ENCODE results near the gene RHD.
"Not testable (repeated sequence)": the region's sequence is repeated elsewhere in the genome, so short reads cannot be mapped to it uniquely, and the experiment has no call there.

RHD gene

DNA sequence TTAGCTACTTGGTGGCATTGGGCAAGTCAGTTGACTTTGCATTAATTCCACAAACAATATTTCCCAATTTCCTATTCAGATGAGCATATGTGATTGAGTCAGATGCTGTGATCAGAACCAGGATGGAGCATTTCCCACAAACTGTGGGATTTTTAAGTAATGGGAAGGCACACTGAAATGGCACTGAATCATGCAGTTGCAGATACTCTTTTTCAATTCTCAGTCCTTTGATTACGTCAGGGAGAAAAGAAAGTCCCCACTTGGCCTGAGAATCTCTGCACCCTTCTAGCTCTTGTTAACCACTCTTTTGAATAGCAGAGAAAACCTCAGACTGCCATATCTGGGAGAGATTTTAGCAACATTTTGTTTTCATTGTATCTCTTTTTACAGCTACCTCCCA, 36.8 kb downstream of the RHD start:
- DNase-seq, result not testable (repeated sequence)

DNA sequence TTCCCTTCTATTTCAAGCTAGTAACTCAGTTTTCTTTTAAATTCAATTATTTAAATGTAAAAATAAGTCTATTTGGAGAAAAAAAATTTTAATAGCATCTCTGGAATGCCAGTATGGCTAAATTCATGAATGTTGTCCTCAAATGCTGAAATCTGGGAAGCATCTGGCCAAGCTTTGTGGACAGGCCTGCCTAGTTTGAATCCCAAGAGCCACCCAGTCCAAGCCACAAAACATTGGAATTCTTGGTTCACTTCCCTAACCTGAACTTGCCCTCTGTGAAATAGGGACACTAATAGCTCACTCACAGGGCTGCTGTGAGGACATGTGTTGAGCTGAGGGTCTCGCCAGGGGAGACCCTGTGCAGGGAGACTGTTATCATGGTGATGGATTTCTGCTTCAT, 37.2 kb downstream of the RHD start:
- DNase-seq, result not testable (repeated sequence)

DNA sequence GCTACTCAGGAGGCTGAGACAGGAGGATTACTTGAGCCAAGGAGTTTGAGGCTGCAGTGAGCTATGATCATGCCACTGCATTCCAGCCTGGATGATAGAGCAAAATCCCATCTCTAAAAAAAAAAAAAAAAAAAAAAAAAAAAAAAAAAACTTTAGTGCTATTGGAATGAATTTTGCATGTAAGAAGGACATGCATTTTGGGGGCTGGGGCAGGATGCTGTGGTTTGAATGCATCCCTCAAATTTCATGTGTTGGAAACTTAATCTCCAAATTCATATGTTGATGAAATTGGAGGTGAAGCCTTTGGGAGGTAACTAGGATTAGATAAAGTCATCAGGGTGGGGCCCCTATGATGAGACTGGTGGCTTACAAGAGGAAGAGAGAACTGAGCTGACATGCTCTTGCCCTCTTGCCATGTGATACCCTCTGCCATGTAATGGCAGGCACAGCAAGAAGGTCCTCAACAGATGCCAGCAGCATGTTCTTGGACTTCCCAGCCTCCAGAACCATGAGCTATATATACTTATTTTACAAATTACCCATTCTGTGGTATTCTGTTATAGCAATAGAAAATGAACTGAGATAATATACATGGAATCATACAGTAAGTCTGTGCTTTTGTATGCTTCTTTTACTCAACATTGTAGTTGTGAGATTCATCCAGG, 40.6 kb downstream of the RHD start:
- not testable (repeated sequence) for DNase-seq

DNA sequence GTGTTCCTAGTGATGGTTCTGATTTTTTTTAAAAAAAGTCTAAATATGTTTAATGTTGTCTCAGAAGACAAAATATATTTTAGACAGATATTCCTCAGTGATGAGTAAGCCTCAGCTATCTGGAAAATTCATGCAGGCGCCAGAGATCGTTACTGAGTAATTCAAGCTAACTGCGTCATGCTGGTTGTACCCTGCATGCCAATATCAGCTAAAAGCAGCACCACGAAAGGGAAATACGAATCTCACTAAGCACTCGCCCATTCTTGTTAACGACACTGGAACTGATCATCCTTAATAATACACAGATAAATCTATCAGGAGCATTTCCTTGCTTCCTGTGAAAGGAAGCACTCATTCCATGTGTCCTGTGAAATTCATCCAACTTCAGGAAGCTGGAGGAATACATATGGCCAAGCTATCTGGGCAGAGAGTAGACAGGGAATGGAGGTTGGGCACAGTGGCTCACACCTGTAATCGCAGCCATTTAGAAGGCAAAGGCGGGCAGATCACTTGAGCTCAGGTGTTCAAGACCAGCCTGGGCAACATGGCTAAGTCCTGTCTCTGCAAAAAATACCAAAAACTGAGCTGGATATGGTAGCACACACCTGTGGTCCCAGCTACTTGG, 48.1 kb downstream of the RHD start:
- DNase-seq, result not testable (repeated sequence)

DNA sequence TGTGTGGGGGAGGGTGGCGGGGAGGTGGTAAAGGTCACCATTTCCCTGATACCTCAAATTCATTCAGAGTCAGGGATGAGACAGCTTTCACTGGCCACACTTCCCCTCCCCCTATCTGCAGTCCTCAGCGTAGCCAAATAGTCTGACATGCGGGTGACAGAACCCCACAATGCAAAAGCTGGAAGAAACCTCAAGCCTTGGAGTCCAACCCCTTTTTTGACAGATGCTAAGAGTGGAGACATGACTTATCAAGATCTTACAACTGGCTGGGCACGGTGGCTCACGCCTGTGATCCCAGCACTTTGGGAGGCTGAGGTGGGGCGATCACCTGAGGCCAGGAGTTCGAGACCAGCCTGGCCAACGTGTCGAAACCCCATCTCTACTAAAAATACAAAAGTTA, 49.8 kb downstream of the RHD start:
- not testable (repeated sequence) for DNase-seq

DNA sequence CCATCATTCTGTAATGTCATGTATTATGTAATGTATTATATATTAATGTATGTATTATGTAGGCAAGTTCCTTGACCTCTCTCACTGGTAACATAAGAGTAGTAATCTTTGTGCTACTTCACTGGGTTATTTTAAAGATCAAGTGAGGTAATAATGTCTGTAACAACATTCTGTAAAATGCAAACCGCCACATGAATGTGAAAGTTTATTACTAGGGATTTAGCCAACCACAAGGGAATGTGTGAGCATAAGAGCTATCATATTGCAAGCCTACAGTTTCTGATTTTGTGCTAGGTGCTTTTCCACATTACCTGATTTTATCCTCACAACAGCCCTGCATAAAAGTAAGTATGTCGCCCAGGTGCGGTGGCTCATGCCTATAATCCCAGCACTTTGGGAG, 52.1 kb downstream of the RHD start:
- not testable (repeated sequence) for DNase-seq

DNA sequence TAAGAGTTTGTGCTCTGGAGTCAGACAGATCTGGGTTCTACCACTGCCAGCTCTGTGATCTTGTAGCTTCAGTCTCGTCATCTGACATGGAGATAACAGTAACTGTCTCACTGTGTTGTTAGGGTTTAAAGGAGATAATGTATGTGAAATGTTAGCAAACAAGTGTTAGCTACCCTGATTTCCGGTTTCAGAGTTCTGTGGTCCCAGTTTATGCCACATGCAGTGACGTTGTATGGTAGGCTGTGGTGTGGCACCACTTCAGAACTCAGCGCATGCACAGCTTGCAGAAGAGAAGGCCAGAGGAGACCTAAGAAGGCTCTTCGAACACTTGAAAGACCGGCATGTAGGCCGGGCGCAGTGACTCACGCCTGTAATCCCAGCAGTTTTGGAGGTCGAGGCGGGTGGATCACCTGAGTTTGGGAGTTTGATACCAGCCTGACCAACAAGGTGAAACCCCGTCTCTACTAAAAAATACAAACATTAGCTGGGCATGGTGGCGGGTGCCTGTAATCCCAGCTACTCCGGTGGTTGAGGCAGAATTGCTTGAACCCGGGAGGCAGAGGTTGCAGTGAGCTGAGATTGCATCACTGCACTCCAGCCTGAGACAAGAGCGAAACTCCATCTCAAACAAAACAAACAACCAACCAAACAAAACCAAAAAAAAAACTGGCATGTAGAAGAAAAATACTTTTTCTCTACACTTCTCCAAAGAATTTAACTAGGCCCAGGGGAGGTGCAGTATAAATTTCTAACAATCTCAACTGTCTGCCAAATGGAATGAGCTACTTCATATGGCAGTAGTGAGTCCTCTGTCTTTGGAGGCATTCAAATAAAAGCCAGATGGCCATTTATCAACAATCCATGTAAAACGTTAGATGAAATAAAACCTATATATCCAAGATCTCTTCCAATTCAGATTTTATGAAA, 55.8 kb downstream of the RHD start:
- DNase-seq, result not testable (repeated sequence)

DNA sequence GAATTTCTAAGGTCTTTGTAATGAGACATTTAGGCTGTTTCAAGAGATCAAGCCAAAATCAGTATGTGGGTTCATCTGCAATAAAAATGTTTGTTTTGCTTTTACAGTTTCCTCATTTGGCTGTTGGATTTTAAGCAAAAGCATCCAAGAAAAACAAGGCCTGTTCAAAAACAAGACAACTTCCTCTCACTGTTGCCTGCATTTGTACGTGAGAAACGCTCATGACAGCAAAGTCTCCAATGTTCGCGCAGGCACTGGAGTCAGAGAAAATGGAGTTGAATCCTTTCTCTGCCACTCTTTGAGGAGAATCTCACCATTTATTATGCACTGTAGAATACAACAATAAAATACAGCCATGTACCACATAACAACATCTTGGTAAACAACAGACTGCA, 56.5 kb downstream of the RHD start:
- DNase-seq, result not testable (repeated sequence)

DNA sequence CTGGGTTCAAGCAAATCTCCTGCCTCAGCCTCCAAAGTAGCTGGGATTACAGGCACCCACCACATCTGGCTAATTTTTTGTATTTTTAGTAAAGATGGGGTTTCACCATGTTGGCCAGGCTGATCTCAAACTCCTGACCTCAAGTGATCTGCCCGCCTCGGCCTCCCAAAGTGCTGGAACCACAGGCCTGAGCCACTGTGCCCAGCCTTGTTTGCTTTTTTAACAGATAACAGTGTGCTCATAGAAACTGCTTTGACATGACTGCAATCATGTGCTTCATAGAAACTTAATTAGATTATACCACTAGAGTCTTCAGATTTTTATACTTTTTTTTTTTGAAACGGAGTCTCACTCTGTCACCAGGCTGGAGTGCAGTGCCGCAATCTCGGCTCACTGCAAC, 57.0 kb downstream of the RHD start:
- not testable (repeated sequence) for DNase-seq

DNA sequence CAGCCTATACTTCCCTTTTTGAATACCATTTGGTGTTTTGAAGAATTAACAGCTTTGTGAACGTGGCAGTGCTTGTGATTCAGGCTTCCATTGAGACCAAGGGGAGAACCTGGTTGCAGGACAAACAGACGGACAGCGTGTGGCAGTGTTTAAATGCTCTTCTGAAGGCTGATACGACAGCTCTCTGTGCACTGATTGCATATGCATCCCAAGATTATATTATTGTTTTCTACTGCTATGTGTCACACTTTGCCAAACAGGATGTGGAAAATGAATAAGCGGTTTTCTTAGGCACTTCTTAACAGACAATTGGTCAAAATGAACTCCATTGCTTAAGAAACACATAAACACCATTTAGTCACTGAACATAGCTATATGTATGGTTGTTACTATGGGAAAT, 57.6 kb downstream of the RHD start:
- DNase-seq, result peak; percentile 13

DNA sequence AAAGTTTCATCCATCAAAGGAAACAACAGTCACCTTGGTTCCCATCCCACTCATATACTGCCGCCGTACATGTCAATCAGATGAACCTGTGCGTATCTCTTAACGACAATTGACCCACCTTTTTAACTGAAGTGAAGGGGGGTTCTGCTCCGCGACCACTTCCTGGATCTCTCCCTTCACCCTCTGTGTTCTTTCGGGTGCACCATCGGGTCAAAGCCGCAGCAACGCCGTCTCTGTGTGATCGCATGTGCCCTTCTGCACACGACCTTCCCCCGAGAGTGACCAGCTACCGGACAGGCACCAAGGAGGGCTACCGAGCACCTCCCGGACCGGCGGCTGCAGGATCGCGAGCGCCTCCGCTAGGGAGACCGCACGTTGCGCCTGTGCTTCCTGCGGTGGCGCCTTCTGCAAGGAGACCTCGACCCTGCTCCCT, 64.6 kb downstream of the RHD start:
- DNase-seq, result not testable (repeated sequence)

DNA sequence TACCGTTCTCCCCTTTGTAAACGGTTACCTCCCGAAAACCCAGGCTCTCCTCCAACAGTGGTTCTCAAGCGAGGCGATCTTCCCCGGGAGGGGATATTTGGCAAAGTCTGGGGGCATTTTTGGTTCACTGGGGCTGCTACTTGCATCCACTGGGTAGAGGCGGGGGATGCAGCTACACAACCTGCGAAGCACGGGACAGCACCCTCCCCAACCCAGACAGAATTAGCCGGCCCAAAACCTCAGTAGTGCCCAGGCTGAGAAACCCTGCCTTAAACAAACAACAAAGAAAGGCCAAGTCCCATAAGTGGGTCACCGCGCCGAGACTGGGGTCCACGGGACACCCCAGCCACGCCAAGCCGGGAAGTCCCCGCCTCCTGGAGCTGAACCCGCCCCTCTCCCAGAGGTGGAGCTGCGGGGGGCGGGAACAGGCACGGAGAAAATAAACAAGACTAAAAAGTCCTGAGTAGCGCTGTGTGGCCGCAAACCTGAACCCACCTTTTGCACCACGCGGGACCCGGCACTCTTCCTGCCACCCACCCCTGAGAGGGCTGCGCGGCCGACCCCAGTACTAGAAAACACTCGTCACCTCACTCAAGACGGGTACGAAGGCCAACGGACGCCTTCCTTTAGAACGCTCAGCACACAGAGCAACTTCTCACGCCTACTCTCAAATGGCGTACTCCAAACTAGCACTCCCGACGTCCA, 65.3 kb downstream of the RHD start:
- not testable (repeated sequence) for DNase-seq

DNA sequence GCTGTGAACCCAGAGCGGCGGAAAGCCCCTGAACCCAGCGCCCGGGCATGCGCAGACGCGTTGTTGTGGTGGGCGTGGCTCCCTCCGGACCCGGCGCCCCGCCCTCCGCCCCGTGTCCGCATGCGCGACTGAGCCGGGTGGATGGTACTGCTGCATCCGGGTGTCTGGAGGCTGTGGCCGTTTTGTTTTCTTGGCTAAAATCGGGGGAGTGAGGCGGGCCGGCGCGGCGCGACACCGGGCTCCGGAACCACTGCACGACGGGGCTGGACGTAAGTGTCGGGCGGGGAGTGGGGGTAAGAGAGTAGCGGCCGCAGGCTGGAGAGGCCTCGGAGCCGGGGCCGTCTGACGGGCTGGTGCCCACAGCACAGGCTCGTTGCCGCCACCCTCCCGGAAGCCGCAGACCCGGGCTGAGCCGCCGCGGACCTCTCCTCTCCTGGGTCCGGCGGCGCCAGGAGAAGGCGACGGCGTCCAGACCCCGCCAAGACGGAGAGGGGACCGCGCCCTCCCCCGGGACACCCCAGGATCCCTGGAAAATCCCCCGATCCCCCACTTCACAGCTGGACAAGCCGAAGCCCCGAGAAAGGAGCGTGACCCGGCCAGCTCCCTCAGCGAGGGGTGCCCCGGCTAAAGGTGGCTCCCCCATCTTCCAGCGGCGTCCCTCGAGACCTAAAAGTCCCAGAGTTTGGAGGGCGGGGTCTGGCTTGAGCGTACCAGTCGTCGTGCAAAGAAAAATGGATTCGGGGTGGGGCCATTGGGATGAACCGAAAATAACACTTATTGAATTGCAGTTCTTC, 66.1 kb downstream of the RHD start, which contains the start of gene TMEM50A:
TMEM50A (plus strand) TSS at position 147 of the 794 bp plus-strand sequence. CDS start 2,153 bp downstream, outside the sequence.
- peak; percentile 89 for DNase-seq

DNA sequence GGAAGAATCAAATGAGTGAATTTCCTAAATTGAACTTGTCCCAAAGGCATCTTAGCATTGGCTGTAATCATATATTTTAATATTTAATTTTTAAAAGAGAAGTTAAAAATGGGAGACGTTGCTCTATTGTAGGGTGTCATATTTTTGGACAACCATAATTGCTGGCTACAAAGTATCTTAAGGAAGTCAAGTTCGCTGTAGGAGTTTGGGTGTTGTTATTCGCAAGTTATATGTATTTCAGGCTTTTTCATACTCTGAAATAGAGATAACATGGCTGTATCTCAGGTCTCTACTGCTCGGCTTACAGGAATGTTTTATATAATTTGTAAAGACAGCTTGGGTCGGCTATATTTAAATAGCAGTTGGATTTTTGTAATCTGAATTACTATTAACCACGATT, 66.7 kb downstream of the RHD start:
- no peak for DNase-seq

DNA sequence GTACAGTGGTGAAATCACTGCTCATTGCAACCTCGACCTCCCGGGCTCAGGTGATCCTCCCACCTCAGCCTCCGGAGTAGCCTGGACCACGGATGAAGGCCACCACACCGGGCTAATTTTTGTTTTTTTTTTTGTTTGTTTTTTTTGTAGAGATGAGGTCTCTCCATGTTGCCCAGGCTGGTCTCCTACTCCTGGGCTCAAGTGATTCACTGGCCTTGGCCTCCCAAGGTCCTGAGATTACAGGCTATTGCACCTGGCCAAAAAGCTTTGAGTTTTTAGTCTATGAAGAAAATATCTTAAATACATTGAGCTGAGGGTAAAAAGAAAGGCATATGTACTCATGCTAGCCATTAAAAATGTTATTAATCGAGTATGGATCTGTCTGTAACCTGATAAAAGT, 69.4 kb downstream of the RHD start:
- no peak for DNase-seq

DNA sequence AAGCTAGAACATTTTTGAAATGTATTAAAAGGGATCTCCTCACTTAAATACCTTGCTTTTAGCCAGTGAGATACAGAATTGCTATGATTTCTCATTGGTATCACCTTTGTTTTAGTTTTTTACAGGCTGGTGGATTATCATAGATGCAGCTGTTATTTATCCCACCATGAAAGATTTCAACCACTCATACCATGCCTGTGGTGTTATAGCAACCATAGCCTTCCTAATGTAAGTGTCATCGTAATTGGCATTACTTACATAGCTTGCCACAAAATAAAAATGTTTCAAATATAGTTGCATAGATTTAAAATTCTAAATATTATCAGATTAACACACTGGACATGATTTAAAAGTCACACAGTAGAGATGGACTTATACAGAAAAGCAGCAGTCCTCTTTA, 70.5 kb downstream of the RHD start:
- DNase-seq, result no peak

DNA sequence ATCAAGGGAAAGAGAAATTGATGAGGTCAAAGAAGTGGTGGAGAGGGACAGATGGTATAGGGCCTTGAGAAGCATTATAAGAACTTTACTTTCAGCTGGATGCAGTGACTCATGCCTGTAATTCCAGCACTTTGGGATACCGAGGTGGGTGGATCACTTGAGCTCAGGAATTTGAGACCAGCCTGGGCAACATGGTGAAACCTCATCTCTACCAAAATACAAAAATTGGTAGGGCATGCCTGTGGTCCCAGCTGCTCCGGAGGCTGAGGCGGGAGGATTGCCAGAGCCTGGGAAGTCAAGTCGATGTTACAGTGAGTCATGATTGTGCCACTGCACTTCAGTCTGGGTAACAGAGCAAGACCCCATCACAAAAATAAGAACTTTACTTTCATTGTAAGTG, 71.6 kb downstream of the RHD start:
- no peak for DNase-seq

DNA sequence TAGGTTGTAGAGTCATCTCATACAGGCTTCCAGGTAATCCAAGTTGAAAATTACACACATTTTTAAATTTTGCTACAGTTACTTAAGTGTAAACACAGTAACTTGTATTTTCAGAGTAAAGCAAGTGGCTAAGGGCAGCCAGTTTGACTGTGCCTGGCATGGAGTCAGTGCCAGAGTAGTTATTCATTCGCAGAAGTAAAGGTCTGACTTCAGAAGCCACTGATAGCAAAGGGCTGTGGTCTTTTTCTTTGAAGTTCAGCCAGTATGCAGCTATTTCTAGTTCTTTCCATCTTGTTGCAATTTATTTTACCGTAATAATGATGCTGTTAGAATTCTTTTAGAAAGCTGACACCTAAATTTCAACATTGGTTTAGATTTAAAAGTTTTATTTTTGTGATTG, 75.2 kb downstream of the RHD start:
- DNase-seq, result no peak

DNA sequence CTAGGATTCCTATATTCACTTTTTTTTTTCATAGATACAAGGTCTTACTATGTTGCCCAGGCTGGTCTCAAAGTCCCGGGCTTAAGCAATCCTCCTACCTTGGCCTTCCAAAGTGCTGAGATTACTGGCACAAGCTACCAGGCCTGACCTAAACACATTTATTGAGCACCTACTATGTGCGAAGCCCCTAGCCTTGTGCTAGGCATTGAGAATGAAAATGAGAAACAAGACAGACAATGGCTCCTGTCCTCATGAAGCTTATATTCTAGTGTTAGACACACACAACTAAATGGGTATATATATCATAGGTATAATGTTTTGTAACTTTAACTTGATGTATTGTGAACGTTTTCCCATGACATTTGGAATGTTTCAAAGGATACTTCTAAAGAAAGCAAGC, 77.3 kb downstream of the RHD start:
- no peak for DNase-seq

DNA sequence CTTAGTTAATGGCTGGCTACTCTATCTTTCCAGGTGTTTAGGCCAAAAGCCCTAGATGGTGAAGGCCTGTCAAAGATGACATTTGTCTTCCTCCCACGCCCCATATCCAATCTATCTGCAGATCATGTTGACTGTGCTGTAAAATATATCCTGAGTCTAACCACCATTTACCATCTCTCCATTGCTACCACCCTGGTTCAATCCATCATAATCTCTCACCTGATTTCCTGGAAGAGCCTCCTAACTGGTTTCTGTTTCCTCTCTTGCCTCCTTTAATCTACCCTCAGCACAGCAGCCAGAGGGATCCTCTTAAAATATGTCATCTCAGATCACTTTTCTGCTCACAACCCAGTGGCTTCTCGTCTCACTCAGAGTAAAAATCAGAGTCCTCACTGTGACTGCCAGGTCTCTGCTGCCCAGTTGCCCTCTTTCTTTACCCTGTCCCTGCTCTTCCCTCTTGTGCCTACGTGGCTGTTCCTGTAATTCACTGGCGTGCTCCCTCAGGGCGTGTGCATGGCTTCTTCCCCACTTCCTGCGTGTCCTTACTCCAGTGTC, 83.6 kb downstream of the RHD start:
- no peak for DNase-seq

DNA sequence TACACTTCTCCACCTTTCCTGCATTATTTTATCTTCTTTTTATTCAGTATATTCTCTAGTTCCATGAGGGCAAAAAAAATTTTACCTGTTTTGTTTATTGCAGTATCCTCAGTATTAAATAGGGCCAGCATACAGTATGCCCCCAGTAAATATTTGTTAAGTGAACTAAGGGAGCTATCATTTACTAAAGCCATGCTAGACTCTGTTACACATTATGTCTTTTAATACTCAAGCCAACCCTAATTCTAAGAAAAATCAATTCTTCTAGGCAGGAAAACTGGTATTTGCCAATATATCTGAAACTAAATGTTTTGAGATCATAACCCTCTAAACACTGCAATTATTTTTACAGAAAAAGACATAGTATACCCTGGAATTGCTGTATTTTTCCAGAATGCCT, 84.1 kb downstream of the RHD start:
- no peak for DNase-seq

DNA sequence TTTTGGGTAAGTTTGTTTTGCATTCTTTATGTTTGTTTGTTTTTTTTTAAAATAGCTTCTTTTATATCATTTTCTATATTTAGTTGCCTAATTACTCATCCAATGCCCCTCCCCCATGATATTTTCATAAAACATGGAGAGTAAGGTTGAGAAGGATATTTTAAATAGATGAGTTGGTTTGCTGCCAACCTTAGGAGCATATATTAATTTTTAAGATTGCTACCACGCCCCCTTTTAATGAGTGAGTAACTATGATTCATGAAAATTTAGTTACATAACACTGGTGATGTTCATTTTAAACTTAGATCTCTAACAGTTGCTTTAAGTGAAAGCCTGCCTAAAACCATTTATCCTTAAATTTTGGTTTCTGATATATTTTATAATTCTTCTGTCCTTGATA, 84.5 kb downstream of the RHD start:
- no peak for DNase-seq

Data from stimulated activated CD4-positive, alpha-beta T cell treated with anti-CD3 and anti-CD28 coated beads, Interleukin-1b, Interleukin-23, amount 100 ng/mL, for 48 hours (primary cell).